Vagina (tissue), 2 donors: Measurements from ENCODE around the gene FBXO10. TPM values are rescaled to one million over a fixed set of nuclear protein-coding genes. Genes with fewer than 3 reads are reported as not detected.

Experiments
- DNase-seq, 2 donors: peaks; one replicate each; pipeline ENCODE4 v3.0.0-alpha.2; 2017; ENCODE audit errors: extremely low spot score in 2 of 2
- H3K27ac ChIP-seq: fragments of 200-600 bp; sonication (generic); one replicate; pipeline ENCODE4 v1.5.1; 2019
- H3K27me3 ChIP-seq: fragments of 200-600 bp; sonication (generic); one replicate; pipeline ENCODE4 v1.5.1; 2019
- H3K36me3 ChIP-seq, 2 donors: fragments of 200-600 bp; sonication (generic); one replicate each; pipeline ENCODE4 v1.5.1; 2017 to 2019
- H3K4me1 ChIP-seq: fragments of 200-600 bp; sonication (generic); one replicate; pipeline ENCODE4 v1.5.1; 2019
- H3K4me3 ChIP-seq, 2 donors: fragments of 200-600 bp; sonication (generic); 1 replicate in 1 of 2; 2 replicates in 1 of 2; pipeline ENCODE4 v1.5.1; 2016 to 2019
- H3K9me3 ChIP-seq: fragments of 200-600 bp; sonication (generic); one replicate; pipeline ENCODE4 v1.5.1; 2019
- POLR2A ChIP-seq, 2 donors: fragments of 450-650 bp; IDR thresholded peaks; one replicate each; pipeline ENCODE4 v1.6.1; 2017; ENCODE audit warnings: antibody characterized with exemption in 2 of 2, mild to moderate bottlenecking in 2 of 2, moderate library complexity in 2 of 2
- POLR2AphosphoS5 ChIP-seq, 2 donors: sonication (generic); formaldehyde crosslinking; IDR thresholded peaks; one replicate each; pipeline ENCODE4 v1.9.0; 2017; ENCODE audit warnings: antibody characterized with exemption in 2 of 2, mild to moderate bottlenecking in 2 of 2, low read depth in 1 of 2; ENCODE audit not compliant: insufficient read depth in 1 of 2
- intact Hi-C: fragments of 100-400 bp; cut with DNase I; formaldehyde crosslinking; loops from one replicate; pipeline ENCODE4 v1.15.1; 2023
- total RNA-seq: library from RNA; depleted of rRNA; stranded (reverse); fragments of >200 nt; gene quantifications from one replicate; pipeline ENCODE4 v1.2.3, GENCODE V29; 2016
- TF ChIP-seq, protein P1 (sequence below), 3 experiments: fragments of 450-650 bp in 2 of 3; fragments of 200-600 bp in 1 of 3; sonication (generic) in 1 of 3; IDR thresholded peaks; one replicate each; pipeline ENCODE4 v1.5.1; 2017 to 2019; ENCODE audit warnings: antibody characterized with exemption in 3 of 3, mild to moderate bottlenecking in 2 of 3, moderate library complexity in 2 of 3

The FBXO10 gene
- total RNA-seq, 1 donor from 2014 or later = 14.0 TPM

DNA sequence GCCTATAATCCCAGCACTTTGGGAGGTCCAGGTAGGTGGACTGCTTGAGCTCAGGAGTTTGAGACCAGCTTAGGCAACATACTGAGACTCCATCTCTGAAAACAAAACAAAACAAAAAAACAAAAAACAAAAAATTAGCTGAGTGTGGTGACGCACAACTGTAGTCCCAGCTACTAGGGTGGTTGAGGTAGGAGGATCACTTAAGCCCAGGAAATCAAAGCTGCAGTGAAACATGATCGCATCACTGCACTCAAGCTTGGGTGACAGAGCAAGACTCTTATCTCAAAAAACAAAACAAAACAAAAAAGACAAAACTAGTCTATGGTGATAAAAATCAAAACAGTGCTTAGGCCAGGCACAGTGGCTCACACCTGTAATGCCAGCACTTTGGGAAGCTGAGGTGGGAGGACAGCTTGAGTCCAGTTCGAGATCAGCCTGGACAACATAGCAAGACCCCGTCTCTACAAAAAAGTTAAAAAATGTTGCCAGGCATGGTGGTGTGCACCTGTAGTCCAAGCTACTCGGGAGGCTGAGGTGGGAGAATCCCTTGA is 28.8 kb downstream of the FBXO10 start:
- intact Hi-C loops = no loop called here
- no peak for TF ChIP-seq POLR2A (IDR thresholded peaks at IDR 0.05)
- TF ChIP-seq, protein P1, sequence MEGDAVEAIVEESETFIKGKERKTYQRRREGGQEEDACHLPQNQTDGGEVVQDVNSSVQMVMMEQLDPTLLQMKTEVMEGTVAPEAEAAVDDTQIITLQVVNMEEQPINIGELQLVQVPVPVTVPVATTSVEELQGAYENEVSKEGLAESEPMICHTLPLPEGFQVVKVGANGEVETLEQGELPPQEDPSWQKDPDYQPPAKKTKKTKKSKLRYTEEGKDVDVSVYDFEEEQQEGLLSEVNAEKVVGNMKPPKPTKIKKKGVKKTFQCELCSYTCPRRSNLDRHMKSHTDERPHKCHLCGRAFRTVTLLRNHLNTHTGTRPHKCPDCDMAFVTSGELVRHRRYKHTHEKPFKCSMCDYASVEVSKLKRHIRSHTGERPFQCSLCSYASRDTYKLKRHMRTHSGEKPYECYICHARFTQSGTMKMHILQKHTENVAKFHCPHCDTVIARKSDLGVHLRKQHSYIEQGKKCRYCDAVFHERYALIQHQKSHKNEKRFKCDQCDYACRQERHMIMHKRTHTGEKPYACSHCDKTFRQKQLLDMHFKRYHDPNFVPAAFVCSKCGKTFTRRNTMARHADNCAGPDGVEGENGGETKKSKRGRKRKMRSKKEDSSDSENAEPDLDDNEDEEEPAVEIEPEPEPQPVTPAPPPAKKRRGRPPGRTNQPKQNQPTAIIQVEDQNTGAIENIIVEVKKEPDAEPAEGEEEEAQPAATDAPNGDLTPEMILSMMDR (IDR thresholded peaks at IDR 0.05) = no peak
- TF ChIP-seq POLR2AphosphoS5 (IDR thresholded peaks at IDR 0.05; ENCODE audit: insufficient read depth in 1 of 2, low read depth in 1 of 2) = no peak

GRCh38 chr9:37543468-37543867 is 32.7 kb downstream of the FBXO10 start:
- TF ChIP-seq POLR2A (IDR thresholded peaks at IDR 0.05) = no peak
- TF ChIP-seq POLR2AphosphoS5 (IDR thresholded peaks at IDR 0.05; ENCODE audit: insufficient read depth in 1 of 2, low read depth in 1 of 2) = no peak
- TF ChIP-seq, protein P1 (IDR thresholded peaks at IDR 0.05) = no peak
- intact Hi-C loops = no loop called here

More for the DNA sequence above, 28.8 kb downstream of the FBXO10 start:
- no peak for DNase-seq
- Histone ChIP-seq H3K27me3 (no peaks in the 10 kb centered on the region), H3K36me3 (no peaks in the 10 kb centered on the region), H3K4me1 (peaks cover 9% of the 10 kb centered on the region), H3K9me3 (no peaks in the 10 kb centered on the region), H3K27ac (no peak overlapping the region), H3K4me3 (no peak overlapping the region)

DNA sequence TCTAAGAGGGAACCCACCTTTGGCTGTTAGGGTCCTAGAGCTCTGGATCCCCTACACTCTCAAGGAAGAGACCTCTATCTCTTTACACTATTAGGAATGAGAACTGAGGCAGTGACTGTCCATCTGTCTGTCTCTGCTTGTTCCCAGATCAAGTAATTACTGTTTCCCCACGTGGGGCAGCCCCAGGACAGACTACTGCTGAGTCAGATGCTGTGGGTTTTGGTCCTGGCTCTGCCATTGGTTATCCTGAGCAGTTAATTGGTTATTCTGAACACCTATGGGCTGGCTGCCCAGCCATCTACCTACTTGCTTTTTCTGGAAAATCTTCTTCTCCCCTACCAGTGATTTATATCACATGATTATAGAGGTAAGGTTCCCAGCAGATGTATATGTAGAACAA is 33.3 kb downstream of the FBXO10 start:
- intact Hi-C loops = no loop called here
- H3K36me3 ChIP-seq = no peaks in the 10 kb centered on the region
- no peak overlapping the region for H3K27ac ChIP-seq
- no peak for TF ChIP-seq POLR2AphosphoS5 (IDR thresholded peaks at IDR 0.05; ENCODE audit: insufficient read depth in 1 of 2, low read depth in 1 of 2)
- TF ChIP-seq POLR2A (IDR thresholded peaks at IDR 0.05) = no peak
- TF ChIP-seq, protein P1 (IDR thresholded peaks at IDR 0.05) = no peak
- peaks cover 10% of the 10 kb centered on the region for H3K4me1 ChIP-seq
- H3K9me3 ChIP-seq = no peaks in the 10 kb centered on the region
- DNase-seq = no peak
- no peak overlapping the region for H3K4me3 ChIP-seq
- no peaks in the 10 kb centered on the region for H3K27me3 ChIP-seq

More at GRCh38 chr9:37543468-37543867, 32.7 kb downstream of the FBXO10 start:
- no peaks in the 10 kb centered on the region for H3K9me3 ChIP-seq
- peaks cover 10% of the 10 kb centered on the region for H3K4me1 ChIP-seq
- no peak overlapping the region for H3K4me3 ChIP-seq
- H3K27me3 ChIP-seq = no peaks in the 10 kb centered on the region
- no peak for DNase-seq
- H3K27ac ChIP-seq = no peak overlapping the region
- no peaks in the 10 kb centered on the region for H3K36me3 ChIP-seq

DNA sequence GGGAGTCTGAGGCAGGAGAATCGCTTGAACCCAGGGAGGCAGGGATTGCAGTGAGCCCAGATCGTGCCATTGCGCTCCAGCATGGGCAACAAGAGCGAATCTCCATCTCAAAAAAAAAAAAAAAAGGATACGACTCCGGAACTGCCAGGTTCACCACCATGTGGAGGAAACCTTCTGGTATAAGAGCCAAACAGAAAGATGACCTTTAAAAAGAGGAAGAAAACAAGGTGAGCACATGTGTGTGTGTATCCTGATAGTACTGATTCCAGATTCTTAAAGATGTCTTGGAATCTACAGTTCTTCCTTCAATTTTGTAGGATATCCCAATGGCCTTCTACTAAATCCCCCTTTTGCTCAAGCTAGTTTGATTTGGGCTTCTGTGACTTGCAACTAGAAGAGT is 33.7 kb downstream of the FBXO10 start:
- no peak overlapping the region for H3K27ac ChIP-seq
- DNase-seq = no peak
- H3K36me3 ChIP-seq = no peaks in the 10 kb centered on the region
- H3K9me3 ChIP-seq = no peaks in the 10 kb centered on the region
- no peaks in the 10 kb centered on the region for H3K27me3 ChIP-seq
- no peak for TF ChIP-seq POLR2A (IDR thresholded peaks at IDR 0.05)
- TF ChIP-seq, protein P1 (IDR thresholded peaks at IDR 0.05) = no peak
- no peak for TF ChIP-seq POLR2AphosphoS5 (IDR thresholded peaks at IDR 0.05; ENCODE audit: insufficient read depth in 1 of 2, low read depth in 1 of 2)
- intact Hi-C loops = no loop called here
- peaks cover 10% of the 10 kb centered on the region for H3K4me1 ChIP-seq
- no peak overlapping the region for H3K4me3 ChIP-seq

DNA sequence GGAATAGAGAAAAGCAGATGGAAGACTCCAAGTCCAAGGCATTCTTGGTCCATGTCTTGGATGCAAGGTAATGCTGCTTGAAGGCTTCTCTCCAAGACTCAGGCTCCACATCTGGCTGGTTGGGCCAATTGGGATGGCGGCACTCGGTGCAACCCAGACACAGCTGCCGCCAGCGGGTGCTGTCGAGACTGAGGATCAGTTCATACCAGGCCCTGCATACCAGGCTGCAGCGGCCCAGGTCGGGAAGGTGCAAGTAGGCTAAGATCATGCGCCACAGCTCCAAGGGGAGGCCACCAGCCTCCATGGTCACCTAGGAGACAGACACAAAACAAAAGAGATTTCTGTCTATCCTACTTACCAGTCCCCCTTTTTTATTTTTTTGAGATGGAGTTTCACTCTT is 34.7 kb downstream of the FBXO10 start:
- H3K27me3 ChIP-seq = no peaks in the 10 kb centered on the region
- no peak overlapping the region for H3K27ac ChIP-seq
- no peak for DNase-seq
- no peak overlapping the region for H3K4me3 ChIP-seq
- TF ChIP-seq POLR2A (IDR thresholded peaks at IDR 0.05) (no peak), POLR2AphosphoS5 (IDR thresholded peaks at IDR 0.05; ENCODE audit: insufficient read depth in 1 of 2, low read depth in 1 of 2) (no peak)
- TF ChIP-seq, protein P1 (IDR thresholded peaks at IDR 0.05) = no peak
- no peaks in the 10 kb centered on the region for H3K9me3 ChIP-seq
- H3K4me1 ChIP-seq = peaks cover 10% of the 10 kb centered on the region
- no peaks in the 10 kb centered on the region for H3K36me3 ChIP-seq
- intact Hi-C loops = no loop called here
